Uterus (tissue), 2 donors: Measurements from ENCODE around the gene NLRP12.

Experiments used
- POLR2A ChIP-seq, 2 donors: fragments of 450-650 bp; IDR thresholded peaks; one replicate each; pipeline ENCODE4 v1.6.1; 2016; ENCODE audit warnings: antibody characterized with exemption in 2 of 2, mild to moderate bottlenecking in 1 of 2, moderate library complexity in 1 of 2
- TF ChIP-seq, protein P1 (sequence below), 4 experiments: fragments of 200-600 bp in 2 of 4; fragments of 450-650 bp in 2 of 4; sonication (generic) in 2 of 4; IDR thresholded peaks; one replicate each; pipeline ENCODE4 v1.5.1; 2016 to 2019; ENCODE audit warnings: antibody characterized with exemption in 4 of 4, mild to moderate bottlenecking in 2 of 4, moderate library complexity in 1 of 4

DNA sequence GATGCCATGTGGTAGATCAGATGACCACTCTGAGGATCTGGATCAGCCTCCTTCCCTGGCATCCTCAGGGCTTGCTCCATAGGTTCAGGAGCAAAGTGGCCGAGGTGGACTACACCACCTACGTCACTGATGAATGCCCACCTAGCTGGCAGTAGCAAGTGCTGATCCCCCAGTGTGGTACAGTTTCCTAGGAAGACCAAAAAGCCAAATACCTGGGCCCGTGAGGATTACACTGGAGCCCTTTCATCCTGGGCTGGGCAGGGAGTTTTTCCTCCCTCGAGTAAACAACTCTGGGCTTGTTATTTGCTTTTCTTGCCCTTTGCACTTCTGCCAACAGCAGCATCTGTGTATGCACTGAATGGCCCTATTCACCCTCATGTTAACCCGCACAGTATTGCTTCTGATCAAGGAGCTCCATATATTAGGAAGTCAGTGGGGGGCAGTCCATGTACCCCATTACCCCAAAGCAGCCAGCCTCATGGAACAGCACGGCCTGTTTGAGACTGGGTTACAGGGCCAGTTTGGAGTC is 40.3 kb upstream of the NLRP12 start:
- TF ChIP-seq, protein P1, sequence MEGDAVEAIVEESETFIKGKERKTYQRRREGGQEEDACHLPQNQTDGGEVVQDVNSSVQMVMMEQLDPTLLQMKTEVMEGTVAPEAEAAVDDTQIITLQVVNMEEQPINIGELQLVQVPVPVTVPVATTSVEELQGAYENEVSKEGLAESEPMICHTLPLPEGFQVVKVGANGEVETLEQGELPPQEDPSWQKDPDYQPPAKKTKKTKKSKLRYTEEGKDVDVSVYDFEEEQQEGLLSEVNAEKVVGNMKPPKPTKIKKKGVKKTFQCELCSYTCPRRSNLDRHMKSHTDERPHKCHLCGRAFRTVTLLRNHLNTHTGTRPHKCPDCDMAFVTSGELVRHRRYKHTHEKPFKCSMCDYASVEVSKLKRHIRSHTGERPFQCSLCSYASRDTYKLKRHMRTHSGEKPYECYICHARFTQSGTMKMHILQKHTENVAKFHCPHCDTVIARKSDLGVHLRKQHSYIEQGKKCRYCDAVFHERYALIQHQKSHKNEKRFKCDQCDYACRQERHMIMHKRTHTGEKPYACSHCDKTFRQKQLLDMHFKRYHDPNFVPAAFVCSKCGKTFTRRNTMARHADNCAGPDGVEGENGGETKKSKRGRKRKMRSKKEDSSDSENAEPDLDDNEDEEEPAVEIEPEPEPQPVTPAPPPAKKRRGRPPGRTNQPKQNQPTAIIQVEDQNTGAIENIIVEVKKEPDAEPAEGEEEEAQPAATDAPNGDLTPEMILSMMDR (IDR thresholded peaks at IDR 0.05): no peak
- no peak for TF ChIP-seq POLR2A (IDR thresholded peaks at IDR 0.05)
